ENCODE results near the gene PURA. TPM values are rescaled to one million over a fixed set of nuclear protein-coding genes. Genes with fewer than 3 reads are reported as not detected.

Gene PURA
- total and polyA plus RNA-seq, 2 donors from 2014 or later: 4.7 to 31.6 TPM

GRCh38 chr5:140093866-140094265 is 20.0 kb upstream of the PURA start:
- no peak for TF ChIP-seq CTCF (IDR thresholded peaks at IDR 0.05; ENCODE audit: borderline replicate concordance, extremely low read depth, insufficient read depth)
- no peak for FAIRE-seq

GRCh38 chr5:140094889-140095288 is 19.0 kb upstream of the PURA start:
- H3K4me3 ChIP-seq (ENCODE audit: low read length in 3 of 3): no peak overlapping the region
- intact Hi-C loops (cut with DNase I): no loop called here
- TF ChIP-seq CTCF (IDR thresholded peaks at IDR 0.05; ENCODE audit: borderline replicate concordance, extremely low read depth, insufficient read depth): no peak
- H3K27ac ChIP-seq (ENCODE audit: low read depth in 2 of 2, low read length in 2 of 2): no peak overlapping the region
- no peaks in the 10 kb centered on the region for H3K4me1 ChIP-seq (ENCODE audit: control insufficient read depth in 2 of 3, insufficient read depth in 2 of 3, low read depth in 1 of 3, low read length in 3 of 3)
- DNase-seq (no peak), FAIRE-seq (no peak)
- H3K36me3 ChIP-seq (ENCODE audit: control insufficient read depth in 2 of 3, insufficient read depth in 3 of 3, low read length in 3 of 3): no peaks in the 10 kb centered on the region
- no peaks in the 10 kb centered on the region for H3K27me3 ChIP-seq (ENCODE audit: control insufficient read depth, insufficient read depth, low read length)
- peaks cover 0 to 3% (median 2%) of the 10 kb centered on the region in 3 donors for H3K9me3 ChIP-seq (ENCODE audit: control insufficient read depth in 2 of 3, insufficient read depth in 1 of 3, low read length in 3 of 3)
- no peak overlapping the region for H3K9ac ChIP-seq (ENCODE audit: low read length in 3 of 3)

More at GRCh38 chr5:140093866-140094265, 20.0 kb upstream of the PURA start:
- Histone ChIP-seq H3K27me3 (ENCODE audit: control insufficient read depth, insufficient read depth, low read length) (no peaks in the 10 kb centered on the region), H3K36me3 (ENCODE audit: control insufficient read depth in 2 of 3, insufficient read depth in 3 of 3, low read length in 3 of 3) (no peaks in the 10 kb centered on the region), H3K4me3 (ENCODE audit: low read length in 3 of 3) (no peak overlapping the region), H3K9ac (ENCODE audit: low read length in 3 of 3) (no peak overlapping the region), H3K27ac (ENCODE audit: low read depth in 2 of 2, low read length in 2 of 2) (no peak overlapping the region), H3K9me3 (ENCODE audit: control insufficient read depth in 2 of 3, insufficient read depth in 1 of 3, low read length in 3 of 3) (peaks cover 0 to 6% (median 2%) of the 10 kb centered on the region in 3 donors), H3K4me1 (ENCODE audit: control insufficient read depth in 2 of 3, insufficient read depth in 2 of 3, low read depth in 1 of 3, low read length in 3 of 3) (no peaks in the 10 kb centered on the region)
- DNase-seq: no peak
- intact Hi-C loops (cut with DNase I): no loop called here

DNA sequence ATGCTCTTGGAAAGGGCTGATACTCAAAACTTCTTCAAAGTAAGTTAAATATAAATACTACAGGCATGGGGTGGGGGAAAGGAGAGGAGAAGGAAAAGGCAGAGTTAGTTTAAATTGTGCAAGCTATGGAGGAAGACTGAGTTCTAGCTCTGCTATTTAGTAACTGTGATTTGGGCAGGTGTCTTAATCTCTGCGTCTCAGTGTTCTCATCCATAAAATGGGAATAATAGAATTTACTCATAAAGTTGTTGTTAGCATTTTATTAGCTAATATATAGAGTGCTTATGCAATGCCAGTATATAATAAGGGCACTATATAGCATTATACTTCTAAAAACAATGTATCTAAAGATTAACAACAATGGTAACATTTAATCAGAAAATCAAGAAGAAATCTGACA is 12.7 kb upstream of the PURA start:
- no peak overlapping the region for H3K4me3 ChIP-seq (ENCODE audit: low read length in 3 of 3)
- intact Hi-C loops (cut with DNase I): no loop called here
- DNase-seq (no peak), FAIRE-seq (no peak)
- TF ChIP-seq CTCF (IDR thresholded peaks at IDR 0.05; ENCODE audit: borderline replicate concordance, extremely low read depth, insufficient read depth): no peak
- H3K36me3 ChIP-seq (ENCODE audit: control insufficient read depth in 2 of 3, insufficient read depth in 3 of 3, low read length in 3 of 3): no peaks in the 10 kb centered on the region
- peaks cover 7% of the 10 kb centered on the region for H3K27me3 ChIP-seq (ENCODE audit: control insufficient read depth, insufficient read depth, low read length)
- H3K9ac ChIP-seq (ENCODE audit: low read length in 3 of 3): no peak overlapping the region
- no peaks in the 10 kb centered on the region for H3K4me1 ChIP-seq (ENCODE audit: control insufficient read depth in 2 of 3, insufficient read depth in 2 of 3, low read depth in 1 of 3, low read length in 3 of 3)
- no peaks in the 10 kb centered on the region for H3K9me3 ChIP-seq (ENCODE audit: control insufficient read depth in 2 of 3, insufficient read depth in 1 of 3, low read length in 3 of 3)
- no peak overlapping the region for H3K27ac ChIP-seq (ENCODE audit: low read depth in 2 of 2, low read length in 2 of 2)

GRCh38 chr5:140103154-140103553 is 10.8 kb upstream of the PURA start:
- Histone ChIP-seq H3K36me3 (ENCODE audit: control insufficient read depth in 2 of 3, insufficient read depth in 3 of 3, low read length in 3 of 3) (no peaks in the 10 kb centered on the region), H3K27ac (ENCODE audit: low read depth in 2 of 2, low read length in 2 of 2) (no peak overlapping the region), H3K27me3 (ENCODE audit: control insufficient read depth, insufficient read depth, low read length) (peaks cover 7% of the 10 kb centered on the region), H3K4me3 (ENCODE audit: low read length in 3 of 3) (no peak overlapping the region), H3K9ac (ENCODE audit: low read length in 3 of 3) (no peak overlapping the region), H3K4me1 (ENCODE audit: control insufficient read depth in 2 of 3, insufficient read depth in 2 of 3, low read depth in 1 of 3, low read length in 3 of 3) (peaks cover 0 to 9% (median 5%) of the 10 kb centered on the region in 3 donors), H3K9me3 (ENCODE audit: control insufficient read depth in 2 of 3, insufficient read depth in 1 of 3, low read length in 3 of 3) (no peaks in the 10 kb centered on the region)
- DNase-seq (no peak), FAIRE-seq (no peak)
- TF ChIP-seq CTCF (IDR thresholded peaks at IDR 0.05; ENCODE audit: borderline replicate concordance, extremely low read depth, insufficient read depth): no peak
- intact Hi-C loops (cut with DNase I): no loop called here

Measured in kidney (tissue), 14 donors.